ENCODE data around the gene LINC00237. TPM values are rescaled to one million over a fixed set of nuclear protein-coding genes. Genes with fewer than 3 reads are reported as not detected.

Gene LINC00237
- total RNA-seq, 1 experiment from 2014 or later, result 0.90 TPM

DNA sequence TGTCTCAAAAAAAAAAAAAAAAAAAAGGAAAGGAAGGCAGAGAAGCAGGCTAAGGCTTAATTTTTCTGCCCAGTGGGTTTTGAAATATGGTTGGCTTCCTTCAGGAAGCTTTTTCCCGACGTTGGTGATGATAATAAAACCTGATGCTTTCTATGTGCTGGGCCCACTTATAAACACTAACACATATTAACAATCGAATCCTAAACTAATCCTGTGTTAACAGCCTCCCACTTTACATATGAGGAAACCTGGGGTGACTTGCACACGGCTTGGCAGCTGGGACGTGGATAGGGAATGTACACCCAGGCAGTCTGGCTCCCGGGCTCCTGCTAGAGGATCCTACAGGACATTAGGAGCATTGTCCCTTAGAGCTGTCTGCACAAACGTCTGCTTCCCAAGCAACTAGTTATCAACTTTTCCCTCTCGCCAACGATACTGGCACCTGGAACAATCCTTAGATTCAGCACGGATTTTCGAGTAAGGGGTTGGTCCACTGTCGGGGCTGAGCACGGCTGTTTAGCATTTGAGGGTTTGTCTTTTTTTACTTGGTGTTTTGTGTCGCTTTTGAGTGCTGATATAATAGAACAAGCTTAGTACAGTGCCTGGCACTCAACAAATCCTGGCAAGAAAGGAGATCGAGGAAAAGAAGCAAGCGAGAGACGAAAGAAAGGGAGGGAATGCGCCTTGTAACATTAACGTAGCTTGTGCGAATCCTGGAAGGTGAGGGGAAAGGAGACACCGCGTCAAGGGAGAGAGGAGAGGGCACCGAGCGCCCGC, 19.1 kb upstream of the LINC00237 start:
- H3K14ac ChIP-seq (ENCODE audit: insufficient read depth, low read length), result no peak overlapping the region
- H3K23me2 ChIP-seq (ENCODE audit: insufficient read length, low read depth, low read length, poor library complexity, severe bottlenecking), result peaks cover 8% of the 10 kb centered on the region
- no peak overlapping the region for H2AK5ac ChIP-seq (ENCODE audit: insufficient read length, low read length)
- no peak overlapping the region for H3K23ac ChIP-seq (ENCODE audit: insufficient read length, low read depth, low read length)
- no peak overlapping the region for H3K56ac ChIP-seq (ENCODE audit: insufficient read length, low read depth, low read length)
- H2BK120ac ChIP-seq (ENCODE audit: low read depth, low read length, poor library complexity, severe bottlenecking), result no peak overlapping the region
- no peak overlapping the region for H3K9ac ChIP-seq (ENCODE audit: extremely low read depth, insufficient read length, low read length)
- no peak overlapping the region for H2BK12ac ChIP-seq (ENCODE audit: insufficient read length, low read depth, low read length)
- H2BK15ac ChIP-seq (ENCODE audit: low read depth, low read length), result no peak overlapping the region
- H3K27ac ChIP-seq (ENCODE audit: insufficient read length, low read depth, low read length), result no peak overlapping the region
- no peaks in the 10 kb centered on the region for H3K27me3 ChIP-seq (ENCODE audit: insufficient read depth, low read length)
- TF ChIP-seq, protein P1, sequence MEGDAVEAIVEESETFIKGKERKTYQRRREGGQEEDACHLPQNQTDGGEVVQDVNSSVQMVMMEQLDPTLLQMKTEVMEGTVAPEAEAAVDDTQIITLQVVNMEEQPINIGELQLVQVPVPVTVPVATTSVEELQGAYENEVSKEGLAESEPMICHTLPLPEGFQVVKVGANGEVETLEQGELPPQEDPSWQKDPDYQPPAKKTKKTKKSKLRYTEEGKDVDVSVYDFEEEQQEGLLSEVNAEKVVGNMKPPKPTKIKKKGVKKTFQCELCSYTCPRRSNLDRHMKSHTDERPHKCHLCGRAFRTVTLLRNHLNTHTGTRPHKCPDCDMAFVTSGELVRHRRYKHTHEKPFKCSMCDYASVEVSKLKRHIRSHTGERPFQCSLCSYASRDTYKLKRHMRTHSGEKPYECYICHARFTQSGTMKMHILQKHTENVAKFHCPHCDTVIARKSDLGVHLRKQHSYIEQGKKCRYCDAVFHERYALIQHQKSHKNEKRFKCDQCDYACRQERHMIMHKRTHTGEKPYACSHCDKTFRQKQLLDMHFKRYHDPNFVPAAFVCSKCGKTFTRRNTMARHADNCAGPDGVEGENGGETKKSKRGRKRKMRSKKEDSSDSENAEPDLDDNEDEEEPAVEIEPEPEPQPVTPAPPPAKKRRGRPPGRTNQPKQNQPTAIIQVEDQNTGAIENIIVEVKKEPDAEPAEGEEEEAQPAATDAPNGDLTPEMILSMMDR (conservative IDR thresholded peaks at IDR 0.05), result no peak
- H4K5ac ChIP-seq (ENCODE audit: insufficient read length, low read depth, low read length), result no peak overlapping the region
- H3K9me3 Mint-ChIP-seq, result peaks cover 4 to 5% of the 10 kb centered on the region in 2 experiments; a peak in 3 of 5 replicates
- H2BK5ac ChIP-seq (ENCODE audit: insufficient read length, low read length), result no peak overlapping the region
- peaks cover 5% of the 10 kb centered on the region; the same call in 1 of the 2 replicates for H3K4me1 ChIP-seq (ENCODE audit: insufficient read depth, low read length)
- H3K36me3 Mint-ChIP-seq (ENCODE audit: insufficient read depth in 1 of 3, low read depth in 3 of 3), result peaks cover 0 to 5% (median 5%) of the 10 kb centered on the region in 3 experiments; a peak in 4 of 7 replicates
- peaks cover 1% of the 10 kb centered on the region; the same call in 1 of the 2 replicates for H3K79me2 ChIP-seq (ENCODE audit: insufficient read depth, low read length)
- H2BK20ac ChIP-seq (ENCODE audit: low read depth, low read length, poor library complexity, severe bottlenecking), result no peak overlapping the region
- no peak overlapping the region for H4K91ac ChIP-seq (ENCODE audit: insufficient read length, low read depth, low read length)
- no CpG with 5 or more reads among the region's 25 CpGs for WGBS (ENCODE audit: extremely low coverage, insufficient read length, low lambda C conversion rate)
- H3K27me3 Mint-ChIP-seq (ENCODE audit: low read depth), result peaks cover 3% of the 10 kb centered on the region; the same call in 1 of the 2 replicates
- no peak overlapping the region for H3T11ph ChIP-seq (ENCODE audit: low read length)
- no peak overlapping the region for H3K18ac ChIP-seq (ENCODE audit: insufficient read length, low read depth, low read length)
- peak overlapping the region; percentile 87 to 92 for H3K4me3 Mint-ChIP-seq
- no peak overlapping the region for H2AFZ ChIP-seq (ENCODE audit: low read length)
- H3K27ac Mint-ChIP-seq, result peak overlapping the region; percentile 37 to 92 (median 87); a peak in 6 of 7 replicates
- peak overlapping the region; percentile 59 for H3K4me2 ChIP-seq (ENCODE audit: insufficient read depth, insufficient read length, low read length)
- H4K8ac ChIP-seq (replicated peaks; ENCODE audit: insufficient read length, low read depth, low read length), result no peak overlapping the region
- DNase-seq, result no peak
- H3K9me3 ChIP-seq (ENCODE audit: control insufficient read depth, low read depth, low read length), result no peaks in the 10 kb centered on the region
- no peak overlapping the region for H3K4ac ChIP-seq (ENCODE audit: low read depth, low read length)
- peaks cover 3% of the 10 kb centered on the region for H3K79me1 ChIP-seq (ENCODE audit: insufficient read depth, low read depth, low read length, poor library complexity, severe bottlenecking)
- peaks cover 27 to 28% of the 10 kb centered on the region in 2 experiments for H3K4me1 Mint-ChIP-seq
- no peaks in the 10 kb centered on the region for H4K20me1 ChIP-seq (ENCODE audit: control insufficient read depth, insufficient read depth, insufficient read length)

All from H9 (cell line).